GM23338 (cell line): ENCODE data around the gene SEMA6C. TPM values are rescaled to one million over a fixed set of nuclear protein-coding genes. Genes with fewer than 3 reads are reported as not detected.

ENCODE experiments used
- ATAC-seq: fragments of 200-7000 bp; cut with Tn5 transposase; 3 replicates; pipeline ENCODE4 v1.9.1; 2020
- DNase-seq: peaks from one replicate; pipeline ENCODE4 v3.0.0-alpha.2; 2015; ENCODE audit warnings: low spot score
- H2AFZ ChIP-seq: fragments of 200-600 bp; sonication (generic); 2 replicates; pipeline ENCODE4 v1.8.0; 2016; ENCODE audit warnings: antibody characterized with exemption, mild to moderate bottlenecking, moderate library complexity
- H3F3A ChIP-seq: fragments of 200-600 bp; sonication (generic); replicated peaks from 2 replicates; pipeline ENCODE4 v1.8.0; 2017; ENCODE audit warnings: antibody characterized with exemption, mixed run types, low read depth
- H3K27ac ChIP-seq: fragments of 200-600 bp; sonication (generic); 2 replicates; pipeline ENCODE4 v1.6.1; 2016; ENCODE audit warnings: low read depth
- H3K27me3 ChIP-seq: fragments of 200-600 bp; sonication (generic); 2 replicates; pipeline ENCODE4 v1.8.0; 2016; ENCODE audit warnings: mild to moderate bottlenecking, mixed run types, moderate library complexity; ENCODE audit not compliant: insufficient read depth
- H3K36me3 ChIP-seq: fragments of 200-600 bp; sonication (generic); 2 replicates; pipeline ENCODE4 v1.8.0; 2016; ENCODE audit warnings: mild to moderate bottlenecking; ENCODE audit not compliant: insufficient read depth
- H3K4me1 ChIP-seq: fragments of 200-600 bp; sonication (generic); 2 replicates; pipeline ENCODE4 v1.8.0; 2016; ENCODE audit warnings: mild to moderate bottlenecking, moderate library complexity; ENCODE audit not compliant: insufficient read depth
- H3K4me2 ChIP-seq: fragments of 200-600 bp; sonication (generic); 2 replicates; pipeline ENCODE4 v1.7.1; 2017; ENCODE audit warnings: mixed run types
- H3K4me3 ChIP-seq: fragments of 200-600 bp; sonication (generic); 2 replicates; pipeline ENCODE4 v1.6.1; 2016; ENCODE audit warnings: mixed run types
- H3K79me2 ChIP-seq: fragments of 200-600 bp; sonication (generic); replicated peaks from 2 replicates; pipeline ENCODE4 v1.8.0; 2017; ENCODE audit warnings: mild to moderate bottlenecking; ENCODE audit not compliant: insufficient read depth
- H3K9me2 ChIP-seq: fragments of 200-600 bp; sonication (generic); 2 replicates; pipeline ENCODE4 v1.8.0; 2017; ENCODE audit not compliant: insufficient read depth
- H4K20me1 ChIP-seq: fragments of 200-600 bp; sonication (generic); replicated peaks from 2 replicates; pipeline ENCODE4 v1.8.0; 2017; ENCODE audit warnings: mild to moderate bottlenecking; ENCODE audit not compliant: insufficient read depth
- H3K27ac Mint-ChIP-seq: 2 replicates; pipeline ENCODE4 v1.8.0; 2020; ENCODE audit warnings: inconsistent platforms, mild to moderate bottlenecking, moderate library complexity, mixed read lengths
- H3K27me3 Mint-ChIP-seq: 3 replicates; pipeline ENCODE4 v1.8.0; 2022; ENCODE audit warnings: low read depth, mild to moderate bottlenecking, moderate library complexity, mixed read lengths, inconsistent platforms; ENCODE audit not compliant: insufficient read depth, poor library complexity
- H3K36me3 Mint-ChIP-seq: 3 replicates; pipeline ENCODE4 v1.8.0; 2021; ENCODE audit warnings: low read depth, mild to moderate bottlenecking, inconsistent platforms, moderate library complexity, mixed read lengths
- H3K4me1 Mint-ChIP-seq: 3 replicates; pipeline ENCODE4 v1.8.0; 2020; ENCODE audit warnings: mild to moderate bottlenecking, inconsistent platforms, mixed read lengths
- H3K4me3 Mint-ChIP-seq: 3 replicates; pipeline ENCODE4 v1.8.0; 2021; ENCODE audit warnings: moderate library complexity, mild to moderate bottlenecking, inconsistent platforms, mixed read lengths
- H3K9me3 Mint-ChIP-seq: 3 replicates; pipeline ENCODE4 v1.8.0; 2020; ENCODE audit warnings: moderate library complexity, mild to moderate bottlenecking, inconsistent platforms, mixed read lengths
- CREB1 ChIP-seq: fragments of 250-450 bp; sonication (Bioruptor Pico); IDR thresholded peaks from 2 replicates; pipeline ENCODE4 v1.5.0; 2020; ENCODE audit warnings: low read depth, mild to moderate bottlenecking, moderate library complexity
- CTCF ChIP-seq, 2 experiments: fragments of 200-600 bp in 1 of 2; sonication (generic) in 1 of 2; conservative IDR thresholded peaks; 2 replicates each; pipeline versions ENCODE4 v1.5.1 to v1.6.1; 2016 to 2017; ENCODE audit warnings: antibody characterized with exemption in 2 of 2, low read depth in 2 of 2, mild to moderate bottlenecking in 2 of 2, moderate library complexity in 1 of 2
- ETS1 ChIP-seq: IDR thresholded peaks from 2 replicates; pipeline ENCODE4 v1.6.1; 2016; ENCODE audit warnings: antibody characterized with exemption
- EZH2 ChIP-seq: fragments of 200-600 bp; sonication (generic); IDR thresholded peaks from one replicate; pipeline ENCODE4 v1.8.0; 2017; ENCODE audit warnings: antibody characterized with exemption, mild to moderate bottlenecking, low read depth; ENCODE audit not compliant: unreplicated experiment
- NANOG ChIP-seq: IDR thresholded peaks from 2 replicates; pipeline ENCODE4 v1.6.1; 2016; ENCODE audit warnings: antibody characterized with exemption, borderline replicate concordance
- POLR2AphosphoS5 ChIP-seq: IDR thresholded peaks from 2 replicates; pipeline ENCODE4 v1.6.1; 2016; ENCODE audit warnings: antibody characterized with exemption, low read depth
- REST ChIP-seq: IDR thresholded peaks from one replicate; pipeline ENCODE4 v1.6.1; 2018; ENCODE audit warnings: antibody characterized with exemption; ENCODE audit not compliant: unreplicated experiment
- STAT1 ChIP-seq: IDR thresholded peaks from one replicate; pipeline ENCODE4 v1.6.1; 2016; ENCODE audit warnings: antibody characterized with exemption; ENCODE audit not compliant: unreplicated experiment
- ZNF114 ChIP-seq: fragments of 250-450 bp; sonication (Bioruptor Pico); IDR thresholded peaks from 2 replicates; pipeline ENCODE4 v1.5.0; 2020; ENCODE audit warnings: mild to moderate bottlenecking, moderate library complexity
- ZNF331 ChIP-seq: fragments of 250-450 bp; sonication (Bioruptor Pico); IDR thresholded peaks from 2 replicates; pipeline ENCODE4 v1.5.0; 2020; ENCODE audit warnings: low read depth, mild to moderate bottlenecking, moderate library complexity
- ZNF462 ChIP-seq: fragments of 250-450 bp; sonication (Bioruptor Pico); IDR thresholded peaks from 2 replicates; pipeline ENCODE4 v1.5.0; 2020; ENCODE audit warnings: mild to moderate bottlenecking, moderate library complexity
- polyA plus RNA-seq: library from polyadenylated mRNA; unstranded; fragments of >200 nt; fragmentation: Nextera tagmentation; extraction: Ambion mirVana; gene quantifications from 2 replicates; pipeline ENCODE4 v1.2.1, GENCODE V29; 2016
- total RNA-seq: library from RNA; depleted of rRNA; stranded (reverse); fragments of >200 nt; shearing (Covaris generic); gene quantifications from 2 replicates; pipeline ENCODE4 v1.2.3, GENCODE V29; 2014

The SEMA6C gene
- total and polyA plus RNA-seq, 2 experiments from 2014 or later, result 6.2 to 12.3 TPM

GRCh38 chr1:151132335-151133017 is 14.0 kb downstream of the SEMA6C start:
- ATAC-seq (peak; percentile 5), DNase-seq (no peak)
- peaks cover 38% of the 10 kb centered on the region for H3K27me3 ChIP-seq
- H3K4me1 ChIP-seq, result peaks cover 15% of the 10 kb centered on the region; the same call in 1 of the 2 replicates
- no peaks in the 10 kb centered on the region for H3K36me3 ChIP-seq
- no peak overlapping the region for H3K27ac ChIP-seq
- no peak for TF ChIP-seq POLR2AphosphoS5
- no peak for TF ChIP-seq ZNF114 (CRISPR knock-in tag)
- TF ChIP-seq STAT1, result no peak
- TF ChIP-seq ETS1, result no peak
- no peak for TF ChIP-seq CREB1 (CRISPR knock-in tag)
- TF ChIP-seq ZNF462 (CRISPR knock-in tag), result no peak
- no peak for TF ChIP-seq CTCF (conservative IDR thresholded peaks at IDR 0.05; ENCODE audit: low read depth in 2 of 2)
- TF ChIP-seq NANOG, result no peak
- TF ChIP-seq EZH2, result no peak
- no peak for TF ChIP-seq REST
- no peak for TF ChIP-seq ZNF331 (CRISPR knock-in tag)
- H4K20me1 ChIP-seq, result no peaks in the 10 kb centered on the region; the same call in 1 of the 2 replicates
- Mint-ChIP-seq H3K4me3 (peak overlapping the region; percentile 80), H3K9me3 (no peaks in the 10 kb centered on the region), H3K27ac (no peak overlapping the region), H3K27me3 (peaks cover 41% of the 10 kb centered on the region), H3K36me3 (peaks cover 30% of the 10 kb centered on the region), H3K4me1 (peaks cover 18% of the 10 kb centered on the region)
- H3K79me2 ChIP-seq, result no peaks in the 10 kb centered on the region
- peak overlapping the region; percentile 100 for H3K4me2 ChIP-seq
- no peaks in the 10 kb centered on the region for H3K9me2 ChIP-seq
- H3F3A ChIP-seq, result peaks cover 4% of the 10 kb centered on the region; the same call in 1 of the 2 replicates
- H2AFZ ChIP-seq, result peak overlapping the region; percentile 77
- peak overlapping the region; percentile 88 for H3K4me3 ChIP-seq
